Inflammatory macrophage treated with lipopolysaccharide for 1 hour (primary cell): ENCODE measurements around the gene DSN1.

Experiments used
- DNase-seq, 2 donors: peaks; one replicate each; pipeline ENCODE4 v3.0.0-alpha.2; 2020 to 2022

DSN1 gene

GRCh38 chr20:36752582-36752981 is 21.0 kb downstream of the DSN1 start:
- DNase-seq: no peak

GRCh38 chr20:36745927-36746659 is 27.5 kb downstream of the DSN1 start, which contains the start of gene NDRG3:
Gene NDRG3, minus strand, starts transcription at chr20:36746090. Its CDS starts 24,355 bp downstream, at chr20:36721735.
- DNase-seq: peak; percentile 89 to 95

- no peak for DNase-seq
Measured at GRCh38 chr20:36745234-36745926, 28.2 kb downstream of the DSN1 start.

- DNase-seq: no peak
Measured at GRCh38 chr20:36744764-36745191, 28.8 kb downstream of the DSN1 start.

GRCh38 chr20:36744243-36744642 is 29.3 kb downstream of the DSN1 start:
- DNase-seq: no peak

GRCh38 chr20:36742558-36742957 is 31.0 kb downstream of the DSN1 start:
- no peak for DNase-seq

- DNase-seq: no peak
Measured at GRCh38 chr20:36741072-36741471, 32.5 kb downstream of the DSN1 start.

- DNase-seq: no peak
Measured at GRCh38 chr20:36737183-36737499, 36.4 kb downstream of the DSN1 start.

GRCh38 chr20:36736451-36737182 is 36.9 kb downstream of the DSN1 start:
- DNase-seq: no peak

GRCh38 chr20:36732456-36732855 is 41.1 kb downstream of the DSN1 start:
- no peak for DNase-seq

- no peak for DNase-seq
Measured at GRCh38 chr20:36728986-36729385, 44.6 kb downstream of the DSN1 start.

GRCh38 chr20:36726168-36726567 is 47.4 kb downstream of the DSN1 start:
- no peak for DNase-seq

- peak; percentile 44 to 80 for DNase-seq
Measured at GRCh38 chr20:36720510-36720909, 53.1 kb downstream of the DSN1 start.

GRCh38 chr20:36717657-36718056 is 55.9 kb downstream of the DSN1 start:
- DNase-seq: peak; percentile 35 to 50

- DNase-seq: no peak
Measured at GRCh38 chr20:36717021-36717420, 56.5 kb downstream of the DSN1 start.

- no peak for DNase-seq
Measured at GRCh38 chr20:36712775-36713174, 60.8 kb downstream of the DSN1 start.

- no peak for DNase-seq
Measured at GRCh38 chr20:36709126-36709525, 64.4 kb downstream of the DSN1 start.

GRCh38 chr20:36703530-36703929 is 70.0 kb downstream of the DSN1 start:
- DNase-seq: no peak
